Tibial nerve (tissue), 4 donors: ENCODE data around the gene GRAMD1C.

Experiments used
- EP300 ChIP-seq, 2 donors: sonication (generic); formaldehyde crosslinking; IDR thresholded peaks; one replicate each; pipeline ENCODE4 v1.6.1; 2017; ENCODE audit warnings: antibody characterized with exemption in 2 of 2, mild to moderate bottlenecking in 1 of 2
- POLR2A ChIP-seq, 2 donors: fragments of 450-650 bp; IDR thresholded peaks; one replicate each; pipeline ENCODE4 v1.6.1; 2017; ENCODE audit warnings: antibody characterized with exemption in 2 of 2, mild to moderate bottlenecking in 2 of 2, moderate library complexity in 2 of 2
- TF ChIP-seq, protein P1 (sequence below), 5 experiments: fragments of 200-600 bp in 3 of 5; fragments of 450-650 bp in 2 of 5; sonication (generic) in 3 of 5; IDR thresholded peaks; one replicate each; pipeline ENCODE4 v1.5.1; 2016 to 2019; ENCODE audit warnings: antibody characterized with exemption in 5 of 5, mild to moderate bottlenecking in 3 of 5, moderate library complexity in 2 of 5

DNA sequence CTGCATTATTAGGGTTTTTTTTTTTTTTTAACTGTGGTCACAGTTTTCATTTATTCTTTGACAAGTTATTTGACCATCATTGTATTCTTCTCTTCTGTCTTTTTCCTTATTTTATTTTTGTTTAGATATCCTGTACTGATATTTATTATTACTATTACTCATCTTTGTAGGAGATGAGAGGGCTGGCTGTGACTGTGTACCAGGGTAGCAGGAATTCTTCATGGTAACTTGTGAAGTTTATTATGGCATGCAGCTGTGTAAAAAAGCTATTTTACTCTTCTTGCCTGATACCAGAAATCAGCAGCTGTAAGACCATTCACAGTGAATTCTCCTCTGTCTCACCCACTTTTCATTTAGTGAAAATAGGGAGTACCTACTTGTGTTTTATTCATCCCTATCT lies 47.2 kb upstream of the GRAMD1C start:
- no peak for TF ChIP-seq POLR2A (IDR thresholded peaks at IDR 0.05)
- TF ChIP-seq EP300 (IDR thresholded peaks at IDR 0.05) = no peak
- TF ChIP-seq, protein P1, sequence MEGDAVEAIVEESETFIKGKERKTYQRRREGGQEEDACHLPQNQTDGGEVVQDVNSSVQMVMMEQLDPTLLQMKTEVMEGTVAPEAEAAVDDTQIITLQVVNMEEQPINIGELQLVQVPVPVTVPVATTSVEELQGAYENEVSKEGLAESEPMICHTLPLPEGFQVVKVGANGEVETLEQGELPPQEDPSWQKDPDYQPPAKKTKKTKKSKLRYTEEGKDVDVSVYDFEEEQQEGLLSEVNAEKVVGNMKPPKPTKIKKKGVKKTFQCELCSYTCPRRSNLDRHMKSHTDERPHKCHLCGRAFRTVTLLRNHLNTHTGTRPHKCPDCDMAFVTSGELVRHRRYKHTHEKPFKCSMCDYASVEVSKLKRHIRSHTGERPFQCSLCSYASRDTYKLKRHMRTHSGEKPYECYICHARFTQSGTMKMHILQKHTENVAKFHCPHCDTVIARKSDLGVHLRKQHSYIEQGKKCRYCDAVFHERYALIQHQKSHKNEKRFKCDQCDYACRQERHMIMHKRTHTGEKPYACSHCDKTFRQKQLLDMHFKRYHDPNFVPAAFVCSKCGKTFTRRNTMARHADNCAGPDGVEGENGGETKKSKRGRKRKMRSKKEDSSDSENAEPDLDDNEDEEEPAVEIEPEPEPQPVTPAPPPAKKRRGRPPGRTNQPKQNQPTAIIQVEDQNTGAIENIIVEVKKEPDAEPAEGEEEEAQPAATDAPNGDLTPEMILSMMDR (IDR thresholded peaks at IDR 0.05) = no peak
